Bronchial epithelial cell (primary cell): ENCODE data around the gene ZNF205. TPM values are rescaled to one million over a fixed set of nuclear protein-coding genes. Genes with fewer than 3 reads are reported as not detected.

Experiments used
- DNase-seq: peaks from one replicate; pipeline ENCODE4 v3.0.0-alpha.2; 2010; ENCODE audit warnings: low read depth
- FAIRE-seq: peaks from 2 replicates; lab custom pipeline; 2011; peaks lifted over from hg19 to GRCh38; lab: Jason Lieb, UNC
- H3K27me3 ChIP-seq: 2 replicates; pipeline ENCODE4 v1.5.1; 2011; ENCODE audit warnings: low read length; ENCODE audit not compliant: control insufficient read depth, insufficient read depth
- H3K36me3 ChIP-seq: 2 replicates; pipeline ENCODE4 v1.5.1; 2011; ENCODE audit warnings: low read length; ENCODE audit not compliant: control insufficient read depth, insufficient read depth
- H3K4me3 ChIP-seq: 2 replicates; pipeline ENCODE4 v1.5.1; 2011; ENCODE audit warnings: mild to moderate bottlenecking, low read depth, low read length, control low read depth
- total RNA-seq: library from RNA; depleted of rRNA; stranded (reverse); fragments of >200 nt; gene quantifications from 2 replicates; pipeline ENCODE4 v1.2.1, GENCODE V29; 2014
- TF ChIP-seq, protein P1 (sequence below): IDR thresholded peaks from 2 replicates; pipeline ENCODE4 v1.5.1; 2011; ENCODE audit warnings: mild to moderate bottlenecking, moderate library complexity, low read length, control low read depth, inconsistent platforms; ENCODE audit not compliant: insufficient read depth, severe bottlenecking

Gene ZNF205
- total RNA-seq, 1 donor from 2014 or later, result 22.4 TPM

DNA sequence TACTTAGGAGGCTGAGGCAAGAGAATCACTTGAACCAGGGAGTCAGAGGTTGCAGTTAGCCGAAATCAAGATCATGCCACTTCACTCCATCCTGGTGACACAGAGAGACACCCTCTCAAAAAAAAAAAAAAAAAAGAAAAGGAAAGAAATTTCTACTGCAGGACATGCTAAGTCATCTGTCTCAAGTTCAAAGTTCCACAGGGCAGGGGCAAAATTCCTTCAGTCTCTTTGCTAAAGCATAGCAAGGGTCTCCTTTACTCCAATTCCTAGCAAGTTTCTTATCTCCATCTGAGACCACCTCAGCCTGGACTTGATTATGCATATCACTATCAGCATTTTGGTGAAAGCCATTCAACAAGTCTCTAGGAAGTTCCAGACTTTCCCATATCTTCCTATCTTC is 27.9 kb upstream of the ZNF205 start:
- no peak overlapping the region for H3K4me3 ChIP-seq
- TF ChIP-seq, protein P1, sequence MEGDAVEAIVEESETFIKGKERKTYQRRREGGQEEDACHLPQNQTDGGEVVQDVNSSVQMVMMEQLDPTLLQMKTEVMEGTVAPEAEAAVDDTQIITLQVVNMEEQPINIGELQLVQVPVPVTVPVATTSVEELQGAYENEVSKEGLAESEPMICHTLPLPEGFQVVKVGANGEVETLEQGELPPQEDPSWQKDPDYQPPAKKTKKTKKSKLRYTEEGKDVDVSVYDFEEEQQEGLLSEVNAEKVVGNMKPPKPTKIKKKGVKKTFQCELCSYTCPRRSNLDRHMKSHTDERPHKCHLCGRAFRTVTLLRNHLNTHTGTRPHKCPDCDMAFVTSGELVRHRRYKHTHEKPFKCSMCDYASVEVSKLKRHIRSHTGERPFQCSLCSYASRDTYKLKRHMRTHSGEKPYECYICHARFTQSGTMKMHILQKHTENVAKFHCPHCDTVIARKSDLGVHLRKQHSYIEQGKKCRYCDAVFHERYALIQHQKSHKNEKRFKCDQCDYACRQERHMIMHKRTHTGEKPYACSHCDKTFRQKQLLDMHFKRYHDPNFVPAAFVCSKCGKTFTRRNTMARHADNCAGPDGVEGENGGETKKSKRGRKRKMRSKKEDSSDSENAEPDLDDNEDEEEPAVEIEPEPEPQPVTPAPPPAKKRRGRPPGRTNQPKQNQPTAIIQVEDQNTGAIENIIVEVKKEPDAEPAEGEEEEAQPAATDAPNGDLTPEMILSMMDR, result no peak
- H3K36me3 ChIP-seq, result no peaks in the 10 kb centered on the region
- FAIRE-seq, result no peak
- peaks cover 4% of the 10 kb centered on the region for H3K27me3 ChIP-seq
- no peak for DNase-seq

DNA sequence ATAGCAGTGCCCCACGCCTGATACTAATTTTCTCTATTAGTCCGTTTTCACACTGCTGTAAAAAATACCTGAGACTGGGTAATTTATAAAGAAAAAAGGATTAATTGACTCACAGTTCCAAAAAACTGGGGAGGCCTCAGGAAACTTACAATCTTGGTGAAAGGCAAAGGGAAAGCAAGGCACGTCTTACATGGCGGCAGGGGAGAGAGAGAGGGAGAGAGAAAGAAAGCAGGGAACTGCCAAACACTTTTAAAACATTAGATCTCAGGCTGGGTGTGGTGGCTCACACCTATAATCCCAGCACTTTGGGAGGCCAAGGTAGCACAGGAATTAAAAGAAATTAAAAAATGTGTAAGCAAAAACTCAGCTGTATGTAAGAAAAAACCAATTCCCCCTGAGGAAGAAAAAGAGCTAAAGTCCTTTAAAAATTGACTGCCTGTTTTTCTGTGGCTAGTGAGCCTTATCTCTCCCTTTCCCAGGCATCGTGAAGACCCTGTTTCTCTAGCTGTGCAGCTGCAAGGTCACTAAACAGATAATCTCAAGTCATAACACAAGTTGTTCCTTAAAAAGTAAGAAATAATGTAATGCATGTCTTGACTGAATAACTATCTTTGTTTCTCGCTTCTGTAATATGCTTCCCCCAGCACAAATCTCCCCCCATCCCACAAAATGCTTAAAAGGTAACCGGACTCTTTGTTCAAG is 27.3 kb upstream of the ZNF205 start:
- TF ChIP-seq, protein P1, result no peak
- FAIRE-seq (no peak), DNase-seq (no peak)
- H3K4me3 ChIP-seq, result no peak overlapping the region
- H3K36me3 ChIP-seq, result no peaks in the 10 kb centered on the region
- peaks cover 4% of the 10 kb centered on the region for H3K27me3 ChIP-seq

DNA sequence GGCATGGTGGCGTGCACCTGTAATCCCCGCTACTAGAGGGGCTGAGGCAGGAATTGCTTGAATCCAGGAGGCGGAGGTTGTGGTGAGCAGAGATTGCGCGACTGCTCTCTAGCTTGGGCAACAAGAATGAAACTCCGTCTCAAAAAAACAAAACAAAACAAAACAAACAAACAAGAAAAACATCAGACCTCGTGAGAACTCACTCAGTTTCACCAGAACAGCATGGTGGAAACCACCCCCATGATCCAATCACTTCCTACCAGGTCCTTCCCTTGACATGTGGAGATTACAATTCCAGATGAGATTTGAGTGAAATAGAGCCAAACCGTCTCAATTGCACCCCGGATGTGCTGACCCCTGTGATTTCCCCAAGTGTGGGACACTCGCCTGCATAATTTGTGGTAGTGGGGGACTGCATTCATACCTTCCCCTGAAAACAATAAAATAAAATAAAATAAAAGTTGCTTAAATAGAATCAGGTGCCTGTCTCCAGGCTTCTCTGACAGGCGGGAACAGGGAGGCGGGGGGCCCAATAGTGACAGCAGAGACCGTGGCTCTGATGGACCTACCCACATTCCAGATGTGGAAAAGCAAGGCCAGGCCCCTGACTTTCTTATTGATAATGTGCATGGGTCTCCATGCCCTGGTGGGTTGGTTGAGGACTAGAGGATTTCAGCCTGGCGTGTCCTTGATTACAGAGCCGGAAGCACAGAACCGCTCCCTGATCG is 26.4 kb upstream of the ZNF205 start:
- Histone ChIP-seq H3K4me3 (no peak overlapping the region), H3K36me3 (no peaks in the 10 kb centered on the region), H3K27me3 (no peaks in the 10 kb centered on the region)
- DNase-seq, result no peak
- TF ChIP-seq, protein P1, result no peak
- FAIRE-seq, result peak; percentile 72

DNA sequence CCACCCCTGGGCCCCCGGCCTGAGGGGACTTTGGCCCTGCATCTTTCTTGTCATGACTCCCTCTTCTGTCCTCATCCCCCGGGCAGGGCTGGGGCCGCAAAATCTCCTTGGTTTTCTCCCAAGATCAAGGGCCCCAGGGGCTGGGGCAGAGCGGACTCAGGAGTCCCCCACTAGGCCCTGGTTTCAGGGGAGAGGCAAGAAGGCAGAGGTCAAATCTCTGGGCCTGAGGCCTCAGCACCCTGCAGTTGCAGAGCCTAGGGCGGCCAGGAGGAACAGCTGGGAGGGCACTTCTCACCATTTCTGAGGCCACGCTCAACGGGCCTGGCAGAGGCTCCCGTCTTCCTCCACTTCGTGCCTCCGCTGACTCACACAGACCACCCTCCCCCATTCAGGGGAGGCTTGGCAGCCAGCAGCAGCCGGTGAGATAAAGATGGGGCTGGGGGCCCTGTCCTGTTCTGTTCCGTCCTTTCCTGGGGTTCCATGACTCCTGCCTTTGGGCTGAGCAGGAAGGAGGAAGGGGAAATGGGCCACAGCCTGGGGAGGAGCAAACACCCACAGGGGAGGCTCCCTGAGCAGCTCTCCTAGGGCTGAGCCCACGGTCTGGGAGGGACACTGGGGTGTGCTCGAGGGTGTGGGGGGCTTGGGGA is 25.7 kb upstream of the ZNF205 start:
- DNase-seq (no peak), FAIRE-seq (no peak)
- H3K36me3 ChIP-seq, result no peaks in the 10 kb centered on the region
- H3K27me3 ChIP-seq, result no peaks in the 10 kb centered on the region
- TF ChIP-seq, protein P1, result no peak
- H3K4me3 ChIP-seq, result no peak overlapping the region

DNA sequence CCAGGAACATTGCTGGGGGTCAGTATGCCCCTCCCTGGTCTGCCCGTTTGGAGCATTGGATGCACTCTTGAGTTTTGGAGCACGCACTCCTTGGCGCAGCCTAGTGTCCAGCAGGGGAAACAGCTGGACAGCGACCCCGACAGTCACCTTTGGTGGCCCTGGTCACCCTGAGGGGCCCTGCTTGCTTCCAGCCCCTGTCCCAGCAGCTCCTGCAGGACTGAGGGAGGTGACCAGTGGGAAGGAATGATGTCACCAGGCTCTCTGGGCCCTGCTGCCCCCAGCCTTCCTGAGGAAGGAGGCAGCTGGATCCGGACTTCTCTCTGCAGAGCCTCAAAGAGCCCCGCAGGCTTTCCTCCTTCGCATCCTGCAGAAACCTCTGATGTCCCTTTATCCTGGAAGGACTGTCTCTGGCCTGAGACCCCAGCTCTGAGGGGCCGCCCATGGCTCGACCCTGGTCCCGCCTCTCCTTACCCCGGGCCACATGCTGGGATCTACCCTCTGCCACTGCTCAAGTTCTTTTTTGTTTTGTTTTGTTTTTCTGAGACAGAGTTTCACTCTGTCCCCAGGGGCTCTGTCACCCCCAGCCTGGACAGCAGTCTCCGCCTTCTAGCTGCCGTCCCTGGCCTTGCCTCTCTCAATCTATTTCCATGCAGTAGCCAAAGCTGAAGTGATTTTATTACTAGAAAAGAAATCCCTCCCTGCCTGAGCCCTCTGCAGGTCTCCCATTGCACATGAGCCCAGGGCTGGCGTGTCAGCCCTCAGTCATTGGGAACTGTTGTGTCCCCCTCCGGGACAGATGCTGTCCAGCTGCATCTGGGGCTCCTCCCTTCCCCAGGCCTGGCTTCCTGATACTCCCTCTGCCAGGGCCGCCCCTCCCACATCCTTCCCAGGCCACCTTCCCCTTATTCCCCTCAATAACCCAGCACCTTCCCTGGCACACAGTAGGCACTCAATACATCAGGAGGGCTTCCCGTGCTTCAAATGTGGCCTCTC is 24.8 kb upstream of the ZNF205 start:
- FAIRE-seq (no peak), DNase-seq (no peak)
- Histone ChIP-seq H3K36me3 (no peaks in the 10 kb centered on the region), H3K4me3 (no peak overlapping the region), H3K27me3 (no peaks in the 10 kb centered on the region)
- TF ChIP-seq, protein P1, result no peak
